ENCODE data around the gene SLC28A1.
A peak's percentile ranks its signal among the peaks of the same experiment; 100 is the strongest.
"Not testable (repeated sequence)": the region's sequence is repeated elsewhere in the genome, so short reads cannot be mapped to it uniquely, and the experiment has no call there.

Gene SLC28A1

GRCh38 chr15:84862214-84862975 lies 22.1 kb upstream of the SLC28A1 start:
- no peak for DNase-seq (ENCODE audit: low read depth in 2 of 2)

GRCh38 chr15:84863565-84864443 lies 20.7 kb upstream of the SLC28A1 start:
- no peak for DNase-seq (ENCODE audit: low read depth in 2 of 2)

GRCh38 chr15:84864444-84864795 lies 20.0 kb upstream of the SLC28A1 start:
- no peak for DNase-seq (ENCODE audit: low read depth in 2 of 2)

- DNase-seq (ENCODE audit: low read depth in 2 of 2), result no peak
Observed at GRCh38 chr15:84865074-84865569, 19.3 kb upstream of the SLC28A1 start.

GRCh38 chr15:84868037-84868880 lies 16.2 kb upstream of the SLC28A1 start:
- no peak for DNase-seq (ENCODE audit: low read depth in 2 of 2)

- no peak for DNase-seq (ENCODE audit: low read depth in 2 of 2)
Observed at GRCh38 chr15:84869510-84869909, 15.0 kb upstream of the SLC28A1 start.

GRCh38 chr15:84871428-84871985 lies 13.0 kb upstream of the SLC28A1 start:
- no peak for DNase-seq (ENCODE audit: low read depth in 2 of 2)

- no peak for DNase-seq (ENCODE audit: low read depth in 2 of 2)
Observed at GRCh38 chr15:84872009-84872910, 12.2 kb upstream of the SLC28A1 start.

- no peak for DNase-seq (ENCODE audit: low read depth in 2 of 2)
Observed at GRCh38 chr15:84873997-84874396, 10.5 kb upstream of the SLC28A1 start.

GRCh38 chr15:84874981-84875699 lies 9.3 kb upstream of the SLC28A1 start:
- DNase-seq (ENCODE audit: low read depth in 2 of 2), result no peak

GRCh38 chr15:84876269-84876668 lies 8.2 kb upstream of the SLC28A1 start:
- no peak for DNase-seq (ENCODE audit: low read depth in 2 of 2)

GRCh38 chr15:84877701-84878100 lies 6.8 kb upstream of the SLC28A1 start:
- not testable (repeated sequence) for DNase-seq (ENCODE audit: low read depth in 2 of 2)

- DNase-seq (ENCODE audit: low read depth in 2 of 2), result peak; percentile 18 to 33
Observed at GRCh38 chr15:84878504-84878903, 6.0 kb upstream of the SLC28A1 start.

- DNase-seq (ENCODE audit: low read depth in 2 of 2), result no peak
Observed at GRCh38 chr15:84879088-84879780, 5.2 kb upstream of the SLC28A1 start.

- no peak for DNase-seq (ENCODE audit: low read depth in 2 of 2)
Observed at GRCh38 chr15:84880007-84880406, 4.5 kb upstream of the SLC28A1 start.

GRCh38 chr15:84880822-84881519 lies 3.5 kb upstream of the SLC28A1 start:
- no peak for DNase-seq (ENCODE audit: low read depth in 2 of 2)

- DNase-seq (ENCODE audit: low read depth in 2 of 2), result no peak
Observed at GRCh38 chr15:84881520-84881830, 3.0 kb upstream of the SLC28A1 start.

GRCh38 chr15:84883466-84883865 lies 996 bp upstream of the SLC28A1 start:
- no peak for DNase-seq (ENCODE audit: low read depth in 2 of 2)

GRCh38 chr15:84885801-84886200 lies 1.3 kb downstream of the SLC28A1 start:
- no peak for DNase-seq (ENCODE audit: low read depth in 2 of 2)

All from stimulated activated CD8-positive, alpha-beta memory T cell treated with anti-CD3 and anti-CD28 coated beads, Interleukin-7, amount 100 ng/mL, for 1 hour (primary cell).